NCI-H524 (cell line): ENCODE results near the gene MAP4K1.

Experiments used
- DNase-seq, 2 experiments: peaks; one replicate each; lab custom pipeline; 2025; lab: John Stamatoyannopoulos, UW

Gene MAP4K1

GRCh38 chr19:38543807-38544568 lies 73.8 kb downstream of the MAP4K1 start:
- DNase-seq, result peak; percentile 35 to 73

DNA sequence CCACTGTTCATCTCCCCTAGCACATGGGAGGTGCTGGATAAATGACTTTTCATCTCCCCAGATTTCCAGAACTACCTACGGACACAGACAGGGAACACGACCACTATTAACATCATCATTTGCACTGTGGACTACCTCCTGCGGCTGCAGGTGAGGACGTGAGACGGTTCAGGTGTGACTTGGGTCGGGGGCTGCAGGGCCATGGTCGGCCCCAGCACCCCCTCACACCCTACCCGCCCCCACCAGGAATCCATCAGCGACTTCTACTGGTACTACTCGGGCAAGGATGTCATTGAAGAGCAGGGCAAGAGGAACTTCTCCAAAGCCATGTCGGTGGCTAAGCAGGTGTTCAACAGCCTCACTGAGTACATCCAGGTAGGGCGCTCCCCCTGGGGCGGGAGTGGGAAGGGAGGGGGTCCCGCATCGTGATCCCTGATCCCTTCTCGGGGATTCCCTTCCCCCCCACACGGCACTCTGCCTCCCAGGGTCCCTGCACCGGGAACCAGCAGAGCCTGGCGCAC lies 74.4 kb downstream of the MAP4K1 start:
- DNase-seq, result no peak

- no peak for DNase-seq
Observed at GRCh38 chr19:38542040-38542439, 75.7 kb downstream of the MAP4K1 start.

DNA sequence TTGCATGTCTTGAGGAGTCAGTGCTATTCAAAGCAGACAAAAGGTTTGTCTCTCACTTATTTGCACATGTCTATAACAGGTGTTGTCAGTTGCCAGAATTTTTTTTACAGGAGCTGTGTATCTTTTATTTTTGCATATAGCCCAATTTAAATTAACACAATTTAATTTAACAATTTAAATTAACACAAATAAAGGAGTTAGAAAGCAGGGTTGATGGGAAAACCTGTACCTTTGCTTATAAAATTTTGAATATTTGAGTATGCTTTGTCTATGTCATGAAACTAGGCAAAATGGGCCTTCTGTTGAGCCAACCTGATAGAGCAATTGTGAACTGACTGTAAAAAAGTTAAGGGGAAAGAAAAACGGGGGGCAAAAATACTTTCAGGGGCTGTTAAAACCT lies 78.0 kb downstream of the MAP4K1 start:
- DNase-seq, result no peak

DNA sequence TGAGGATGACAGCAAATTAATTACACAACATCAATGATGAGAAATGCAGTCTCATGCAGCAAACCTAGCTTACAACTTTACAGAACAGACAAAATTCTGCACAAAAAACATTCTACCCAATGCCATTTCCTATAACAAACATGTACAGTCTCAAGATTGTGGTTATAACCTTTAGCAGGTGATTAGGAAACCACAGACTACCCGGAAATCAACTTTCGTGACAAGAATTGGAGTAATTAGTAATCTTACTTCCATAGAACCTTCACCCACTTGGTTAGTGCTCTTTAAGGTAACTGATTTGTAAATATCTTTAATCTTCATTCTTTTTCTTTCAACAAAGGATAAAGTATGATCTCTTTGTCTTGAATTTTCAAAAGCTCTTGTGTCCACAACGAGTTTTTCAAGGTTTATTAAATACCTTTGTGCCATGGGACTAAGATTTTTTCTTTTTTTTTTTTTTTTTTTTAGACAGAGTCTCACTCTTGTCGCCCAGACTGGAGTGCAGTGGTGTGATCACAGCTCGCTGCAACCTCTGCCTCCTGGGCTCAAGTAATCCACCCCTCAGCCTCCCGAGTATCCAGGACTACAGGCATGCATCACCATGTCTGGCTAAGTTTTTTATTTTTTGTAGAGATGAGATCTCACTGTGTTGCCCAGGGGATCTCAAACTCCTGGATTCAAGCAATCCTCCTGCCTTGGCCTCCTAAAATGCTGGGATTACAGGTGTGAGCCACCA lies 78.8 kb downstream of the MAP4K1 start:
- no peak for DNase-seq

GRCh38 chr19:38538386-38538785 lies 79.4 kb downstream of the MAP4K1 start:
- DNase-seq, result no peak
